ENCODE results near the gene CAPN2. TPM values are rescaled to one million over a fixed set of nuclear protein-coding genes. Genes with fewer than 3 reads are reported as not detected.

The CAPN2 gene
- total and polyA plus RNA-seq, 2 donors from 2014 or later = 175 to 276 TPM

DNA sequence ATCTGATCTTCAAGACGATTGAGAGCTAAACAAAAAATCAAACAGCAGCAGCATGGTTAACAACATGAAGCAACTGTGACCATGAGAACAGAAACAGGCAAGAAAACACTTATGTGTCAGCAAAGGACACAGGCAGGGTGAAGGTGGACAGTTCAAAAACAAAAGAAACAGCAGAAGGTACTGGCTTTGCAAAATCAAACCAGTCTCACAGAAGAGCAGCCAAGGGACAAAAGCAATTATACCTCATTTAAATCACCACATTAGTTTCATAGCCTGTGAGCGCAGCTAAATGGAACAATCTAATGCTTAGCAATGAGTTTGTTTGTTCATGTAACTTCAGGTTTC is 59.1 kb downstream of the CAPN2 start:
- no peak for FAIRE-seq
- no peaks in the 10 kb centered on the region for H3K27me3 ChIP-seq (ENCODE audit: control insufficient read depth, insufficient read depth, low read length)
- no peak for DNase-seq
- no peak for TF ChIP-seq CTCF (IDR thresholded peaks at IDR 0.05; ENCODE audit: borderline replicate concordance, extremely low read depth, insufficient read depth)
- H3K36me3 ChIP-seq (ENCODE audit: control insufficient read depth in 2 of 3, insufficient read depth in 3 of 3, low read length in 3 of 3) = peaks cover 16 to 50% (median 36%) of the 10 kb centered on the region in 3 donors
- H3K4me3 ChIP-seq (ENCODE audit: low read length in 3 of 3) = no peak overlapping the region
- H3K9ac ChIP-seq (ENCODE audit: low read length in 3 of 3) = no peak overlapping the region
- H3K4me1 ChIP-seq (ENCODE audit: control insufficient read depth in 2 of 3, insufficient read depth in 2 of 3, low read depth in 1 of 3, low read length in 3 of 3) = peaks cover 0 to 7% (median 0%) of the 10 kb centered on the region in 3 donors
- H3K9me3 ChIP-seq (ENCODE audit: control insufficient read depth in 2 of 3, insufficient read depth in 1 of 3, low read length in 3 of 3) = no peaks in the 10 kb centered on the region
- peak overlapping the region; percentile 26 to 66 for H3K27ac ChIP-seq (ENCODE audit: low read depth in 2 of 2, low read length in 2 of 2)
- intact Hi-C loops (cut with DNase I) = no loop called here

GRCh38 chr1:223771814-223772770 is 59.8 kb downstream of the CAPN2 start:
- H3K27me3 ChIP-seq (ENCODE audit: control insufficient read depth, insufficient read depth, low read length) = no peaks in the 10 kb centered on the region
- no peaks in the 10 kb centered on the region for H3K9me3 ChIP-seq (ENCODE audit: control insufficient read depth in 2 of 3, insufficient read depth in 1 of 3, low read length in 3 of 3)
- FAIRE-seq (no peak), DNase-seq (peak in 3 of 5 donors; percentile 9 to 86 (median 41))
- TF ChIP-seq CTCF (IDR thresholded peaks at IDR 0.05; ENCODE audit: borderline replicate concordance, extremely low read depth, insufficient read depth) = no peak
- intact Hi-C loops (cut with DNase I) = no loop called here
- H3K4me1 ChIP-seq (ENCODE audit: control insufficient read depth in 2 of 3, insufficient read depth in 2 of 3, low read depth in 1 of 3, low read length in 3 of 3) = peaks cover 0 to 7% (median 0%) of the 10 kb centered on the region in 3 donors
- H3K36me3 ChIP-seq (ENCODE audit: control insufficient read depth in 2 of 3, insufficient read depth in 3 of 3, low read length in 3 of 3) = peaks cover 16 to 52% (median 37%) of the 10 kb centered on the region in 3 donors
- H3K9ac ChIP-seq (ENCODE audit: low read length in 3 of 3) = no peak overlapping the region
- peak overlapping the region; percentile 26 to 66 for H3K27ac ChIP-seq (ENCODE audit: low read depth in 2 of 2, low read length in 2 of 2)
- no peak overlapping the region for H3K4me3 ChIP-seq (ENCODE audit: low read length in 3 of 3)

DNA sequence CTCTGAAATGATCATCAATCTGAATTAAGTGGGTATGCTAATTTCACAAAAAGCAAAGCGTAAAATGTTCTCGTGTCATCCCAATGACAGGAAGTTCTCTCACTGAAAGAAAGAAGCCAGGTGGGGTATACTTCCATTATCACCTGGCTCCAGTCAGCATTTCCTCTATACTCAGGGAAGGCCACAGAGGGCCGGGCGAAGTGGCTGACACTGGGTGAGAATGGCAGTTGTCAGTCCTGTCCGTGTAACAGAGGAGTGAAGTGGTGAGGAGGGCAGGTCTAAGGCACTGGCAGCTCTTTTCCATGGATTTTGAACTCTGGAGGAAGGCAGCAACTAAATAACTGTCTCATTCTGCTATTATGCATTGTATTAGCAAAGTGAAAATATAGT is 60.4 kb downstream of the CAPN2 start:
- Histone ChIP-seq H3K27me3 (ENCODE audit: control insufficient read depth, insufficient read depth, low read length) (no peaks in the 10 kb centered on the region), H3K4me3 (ENCODE audit: low read length in 3 of 3) (no peak overlapping the region), H3K9ac (ENCODE audit: low read length in 3 of 3) (no peak overlapping the region), H3K27ac (ENCODE audit: low read depth in 2 of 2, low read length in 2 of 2) (no peak overlapping the region), H3K9me3 (ENCODE audit: control insufficient read depth in 2 of 3, insufficient read depth in 1 of 3, low read length in 3 of 3) (no peaks in the 10 kb centered on the region), H3K4me1 (ENCODE audit: control insufficient read depth in 2 of 3, insufficient read depth in 2 of 3, low read depth in 1 of 3, low read length in 3 of 3) (peaks cover 0 to 7% (median 0%) of the 10 kb centered on the region in 3 donors), H3K36me3 (ENCODE audit: control insufficient read depth in 2 of 3, insufficient read depth in 3 of 3, low read length in 3 of 3) (peaks cover 20 to 52% (median 42%) of the 10 kb centered on the region in 3 donors)
- intact Hi-C loops (cut with DNase I) = no loop called here
- no peak for FAIRE-seq
- TF ChIP-seq CTCF (IDR thresholded peaks at IDR 0.05; ENCODE audit: borderline replicate concordance, extremely low read depth, insufficient read depth) = no peak
- DNase-seq = no peak

All from kidney (tissue), 14 donors.